SK-N-SH treated with all-trans-retinoic acid at 6 μM for 48 hours (cell line): Measurements from ENCODE around the gene TBATA.
"Not testable (repeated sequence)": the region's sequence is repeated elsewhere in the genome, so short reads cannot be mapped to it uniquely, and the experiment has no call there.

Source experiments
- ATAC-seq: fragments of 200-7000 bp; cut with Tn5 transposase; 3 replicates; pipeline ENCODE4 v1.9.1; 2020; ENCODE audit warnings: mild to moderate bottlenecking, moderate library complexity
- BACH2 ChIP-seq: fragments of 250-450 bp; sonication (Bioruptor Pico); IDR thresholded peaks from 2 replicates; pipeline ENCODE4 v1.9.0; 2021; ENCODE audit warnings: mild to moderate bottlenecking, borderline replicate concordance
- CSDC2 ChIP-seq: fragments of 250-450 bp; sonication (Bioruptor Pico); IDR thresholded peaks from 2 replicates; pipeline ENCODE4 v1.5.0; 2020; ENCODE audit warnings: mild to moderate bottlenecking, moderate library complexity
- CSRNP3 ChIP-seq: fragments of 250-450 bp; sonication (Bioruptor Pico); IDR thresholded peaks from 2 replicates; pipeline ENCODE4 v1.5.1; 2021; ENCODE audit warnings: mild to moderate bottlenecking, moderate library complexity
- ESRRG ChIP-seq: fragments of 250-450 bp; sonication (Bioruptor Pico); IDR thresholded peaks from 2 replicates; pipeline ENCODE4 v1.6.1; 2021; ENCODE audit warnings: mild to moderate bottlenecking
- GLIS3 ChIP-seq: fragments of 250-450 bp; sonication (Bioruptor Pico); IDR thresholded peaks from 2 replicates; pipeline ENCODE4 v1.5.0; 2020; ENCODE audit warnings: mild to moderate bottlenecking, moderate library complexity
- ISL1 ChIP-seq: fragments of 250-450 bp; sonication (Bioruptor Pico); IDR thresholded peaks from 2 replicates; pipeline ENCODE4 v2.1.2; 2022; ENCODE audit warnings: mild to moderate bottlenecking, moderate library complexity
- PATZ1 ChIP-seq: fragments of 250-450 bp; sonication (Bioruptor Pico); IDR thresholded peaks from 2 replicates; pipeline ENCODE4 v1.8.0; 2020; ENCODE audit warnings: mild to moderate bottlenecking, moderate library complexity, borderline replicate concordance
- POU6F1 ChIP-seq: fragments of 250-450 bp; sonication (Bioruptor Pico); IDR thresholded peaks from 2 replicates; pipeline ENCODE4 v1.8.0; 2021; ENCODE audit warnings: low read depth, mild to moderate bottlenecking, moderate library complexity, borderline replicate concordance
- PPARA ChIP-seq: fragments of 250-450 bp; sonication (Bioruptor Pico); IDR thresholded peaks from 2 replicates; pipeline ENCODE4 v1.5.0; 2020; ENCODE audit warnings: mild to moderate bottlenecking, borderline replicate concordance
- TCF4 ChIP-seq: fragments of 250-450 bp; sonication (Bioruptor Pico); IDR thresholded peaks from 2 replicates; pipeline ENCODE4 v1.8.0; 2021; ENCODE audit warnings: mild to moderate bottlenecking, moderate library complexity, borderline replicate concordance
- TOX ChIP-seq: fragments of 250-450 bp; sonication (Bioruptor Pico); IDR thresholded peaks from 2 replicates; pipeline ENCODE4 v1.8.0; 2021; ENCODE audit warnings: mild to moderate bottlenecking, moderate library complexity, borderline replicate concordance
- TSHZ2 ChIP-seq: fragments of 250-450 bp; sonication (Bioruptor Pico); IDR thresholded peaks from 2 replicates; pipeline ENCODE4 v1.5.0; 2020; ENCODE audit warnings: mild to moderate bottlenecking, moderate library complexity
- ZFP3 ChIP-seq: fragments of 250-450 bp; sonication (Bioruptor Pico); IDR thresholded peaks from 2 replicates; pipeline ENCODE4 v1.5.0; 2020; ENCODE audit warnings: mild to moderate bottlenecking, moderate library complexity
- ZFP30 ChIP-seq: fragments of 450-650 bp; formaldehyde crosslinking; IDR thresholded peaks from 2 replicates; pipeline ENCODE4 v1.5.0; 2022; ENCODE audit warnings: mild to moderate bottlenecking, moderate library complexity

The TBATA gene

GRCh38 chr10:70771311-70772194 lies 13.6 kb downstream of the TBATA start (continued):
- TF ChIP-seq TCF4 (CRISPR knock-in tag) = no peak
- TF ChIP-seq PATZ1 = no peak
- no peak for TF ChIP-seq CSRNP3 (CRISPR knock-in tag)

- ATAC-seq = not testable (repeated sequence)
Measured at GRCh38 chr10:70770516-70770915, 14.7 kb downstream of the TBATA start.

GRCh38 chr10:70770001-70770400 lies 15.2 kb downstream of the TBATA start:
- no peak for ATAC-seq
- TF ChIP-seq CSDC2 = no peak
- TF ChIP-seq GLIS3 (CRISPR knock-in tag) = no peak
- TF ChIP-seq ESRRG (CRISPR knock-in tag) = no peak
- TF ChIP-seq TOX (CRISPR knock-in tag) = no peak

GRCh38 chr10:70769121-70769520 lies 16.1 kb downstream of the TBATA start:
- TF ChIP-seq TCF4 (CRISPR knock-in tag) (no peak), ZFP3 (CRISPR knock-in tag) (no peak), PPARA (CRISPR knock-in tag) (no peak), TOX (CRISPR knock-in tag) (no peak), ISL1 (CRISPR knock-in tag) (no peak), POU6F1 (no peak), ZFP30 (CRISPR knock-in tag) (no peak), CSDC2 (no peak), TSHZ2 (CRISPR knock-in tag) (no peak), BACH2 (no peak)

GRCh38 chr10:70768026-70768685 lies 17.0 kb downstream of the TBATA start:
- ATAC-seq = not testable (repeated sequence)

More at GRCh38 chr10:70769121-70769520, 16.1 kb downstream of the TBATA start:
- no peak for ATAC-seq
